NCI-H2227 treated with DMSO at 0.1 percent for 48 hours (cell line): Measurements from ENCODE around the gene ZNF169.
"Not testable (repeated sequence)": the region's sequence is repeated elsewhere in the genome, so short reads cannot be mapped to it uniquely, and the experiment has no call there.

Experiments
- DNase-seq: peaks from one replicate; lab custom pipeline; 2025; lab: John Stamatoyannopoulos, UW

The ZNF169 gene

DNA sequence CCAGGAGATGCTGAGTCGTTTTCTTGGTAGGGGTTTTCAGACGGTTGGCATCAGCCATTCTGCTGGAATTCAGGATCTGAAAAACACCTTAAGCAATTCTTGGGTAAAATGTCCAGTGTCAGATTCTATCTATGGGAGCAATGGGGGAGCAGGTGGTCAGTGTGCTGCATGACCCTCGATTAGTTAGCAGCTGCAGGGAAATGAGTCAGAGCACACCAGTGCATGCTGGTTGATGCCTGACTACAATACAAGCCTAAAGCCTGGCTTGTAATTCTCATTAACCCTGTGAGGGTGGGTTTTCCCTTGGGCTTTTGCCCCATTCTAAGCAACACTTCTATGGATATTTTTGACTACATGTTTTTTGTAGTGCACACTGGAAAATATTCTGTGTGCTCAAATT, 89.7 kb downstream of the ZNF169 start:
- DNase-seq = not testable (repeated sequence)
